ENCODE data around the gene CEP85L.

Gene CEP85L

DNA sequence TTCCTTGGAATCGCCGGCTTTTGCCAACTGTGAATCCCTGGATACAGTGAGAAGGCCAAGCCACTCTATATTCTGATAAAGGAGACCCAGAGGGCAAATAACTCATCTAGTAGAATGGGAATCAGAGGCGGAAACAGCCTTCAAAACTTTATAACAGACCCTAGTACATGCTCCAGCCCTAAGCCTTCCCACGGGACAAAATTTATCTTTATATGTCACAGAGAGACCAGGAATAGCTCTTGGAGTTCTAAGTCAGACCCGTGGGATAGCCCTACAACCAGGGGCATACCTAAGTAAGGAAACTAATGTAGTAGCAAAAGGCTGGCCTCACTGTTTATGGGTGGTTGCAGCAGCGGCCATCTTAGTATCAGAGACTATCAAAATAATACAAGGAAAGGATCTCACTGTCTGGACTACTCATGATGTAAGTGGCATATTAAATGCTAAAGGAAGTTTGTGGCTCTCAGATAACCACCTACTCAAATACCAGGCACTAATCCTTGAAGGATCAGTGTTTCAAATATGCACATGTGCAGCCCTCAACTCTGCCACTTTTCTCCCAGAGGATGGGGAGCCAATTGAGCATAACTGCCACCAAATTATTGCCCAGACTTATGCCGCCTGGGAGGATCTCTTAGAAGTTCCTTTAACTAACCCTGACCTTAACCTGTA lies 29.5 kb downstream of the CEP85L start:
- Histone ChIP-seq H3K9ac (ENCODE audit: low read length) (no peak overlapping the region), H3K27ac (ENCODE audit: low read depth, low read length) (no peak overlapping the region), H3F3A (ENCODE audit: insufficient read depth) (no peaks in the 10 kb centered on the region), H3K4me3 (ENCODE audit: insufficient read depth, low read length, poor library complexity, severe bottlenecking) (no peak overlapping the region), H4K20me1 (ENCODE audit: low read depth, low read length) (no peaks in the 10 kb centered on the region), H3K9me3 (ENCODE audit: insufficient read depth, low read length) (no peaks in the 10 kb centered on the region), H3K79me2 (ENCODE audit: insufficient read depth, low read length) (no peaks in the 10 kb centered on the region), H3K36me3 (ENCODE audit: low read length) (no peaks in the 10 kb centered on the region), H3K4me2 (ENCODE audit: low read depth, low read length, poor library complexity, severe bottlenecking) (no peak overlapping the region), H3K9me2 (replicated peaks; ENCODE audit: insufficient read depth, low read length) (no peaks in the 10 kb centered on the region), H2AFZ (ENCODE audit: low read depth, low read length, severe bottlenecking) (no peak overlapping the region), H3K27me3 (ENCODE audit: low read length) (no peaks in the 10 kb centered on the region)
- no peak for TF ChIP-seq EZH2phosphoT487 (conservative IDR thresholded peaks at IDR 0.05; ENCODE audit: low read length)
- TF ChIP-seq, protein P1, sequence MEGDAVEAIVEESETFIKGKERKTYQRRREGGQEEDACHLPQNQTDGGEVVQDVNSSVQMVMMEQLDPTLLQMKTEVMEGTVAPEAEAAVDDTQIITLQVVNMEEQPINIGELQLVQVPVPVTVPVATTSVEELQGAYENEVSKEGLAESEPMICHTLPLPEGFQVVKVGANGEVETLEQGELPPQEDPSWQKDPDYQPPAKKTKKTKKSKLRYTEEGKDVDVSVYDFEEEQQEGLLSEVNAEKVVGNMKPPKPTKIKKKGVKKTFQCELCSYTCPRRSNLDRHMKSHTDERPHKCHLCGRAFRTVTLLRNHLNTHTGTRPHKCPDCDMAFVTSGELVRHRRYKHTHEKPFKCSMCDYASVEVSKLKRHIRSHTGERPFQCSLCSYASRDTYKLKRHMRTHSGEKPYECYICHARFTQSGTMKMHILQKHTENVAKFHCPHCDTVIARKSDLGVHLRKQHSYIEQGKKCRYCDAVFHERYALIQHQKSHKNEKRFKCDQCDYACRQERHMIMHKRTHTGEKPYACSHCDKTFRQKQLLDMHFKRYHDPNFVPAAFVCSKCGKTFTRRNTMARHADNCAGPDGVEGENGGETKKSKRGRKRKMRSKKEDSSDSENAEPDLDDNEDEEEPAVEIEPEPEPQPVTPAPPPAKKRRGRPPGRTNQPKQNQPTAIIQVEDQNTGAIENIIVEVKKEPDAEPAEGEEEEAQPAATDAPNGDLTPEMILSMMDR (IDR thresholded peaks at IDR 0.05; ENCODE audit: insufficient read depth, low read length, poor library complexity, severe bottlenecking) = no peak

- Histone ChIP-seq H3K9me3 (ENCODE audit: insufficient read depth, low read length) (no peaks in the 10 kb centered on the region), H3K9me2 (replicated peaks; ENCODE audit: insufficient read depth, low read length) (no peaks in the 10 kb centered on the region), H3K9ac (ENCODE audit: low read length) (no peak overlapping the region), H3K79me2 (ENCODE audit: insufficient read depth, low read length) (no peaks in the 10 kb centered on the region), H3F3A (ENCODE audit: insufficient read depth) (no peaks in the 10 kb centered on the region), H2AFZ (ENCODE audit: low read depth, low read length, severe bottlenecking) (no peak overlapping the region), H3K4me3 (ENCODE audit: insufficient read depth, low read length, poor library complexity, severe bottlenecking) (no peak overlapping the region), H3K36me3 (ENCODE audit: low read length) (no peaks in the 10 kb centered on the region), H4K20me1 (ENCODE audit: low read depth, low read length) (no peaks in the 10 kb centered on the region), H3K4me2 (ENCODE audit: low read depth, low read length, poor library complexity, severe bottlenecking) (no peak overlapping the region), H3K27ac (ENCODE audit: low read depth, low read length) (no peak overlapping the region), H3K27me3 (ENCODE audit: low read length) (no peaks in the 10 kb centered on the region)
- TF ChIP-seq, protein P1 (IDR thresholded peaks at IDR 0.05; ENCODE audit: insufficient read depth, low read length, poor library complexity, severe bottlenecking) = no peak
- TF ChIP-seq EZH2phosphoT487 (conservative IDR thresholded peaks at IDR 0.05; ENCODE audit: low read length) = no peak
These were observed 31.2 kb downstream of the CEP85L start for GRCh38 chr6:118620202-118620601.

- Histone ChIP-seq H2AFZ (ENCODE audit: low read depth, low read length, severe bottlenecking) (no peak overlapping the region), H3K36me3 (ENCODE audit: low read length) (no peaks in the 10 kb centered on the region), H3K9me3 (ENCODE audit: insufficient read depth, low read length) (no peaks in the 10 kb centered on the region), H4K20me1 (ENCODE audit: low read depth, low read length) (no peaks in the 10 kb centered on the region), H3K4me3 (ENCODE audit: insufficient read depth, low read length, poor library complexity, severe bottlenecking) (no peak overlapping the region), H3F3A (ENCODE audit: insufficient read depth) (no peaks in the 10 kb centered on the region), H3K79me2 (ENCODE audit: insufficient read depth, low read length) (no peaks in the 10 kb centered on the region), H3K27me3 (ENCODE audit: low read length) (no peaks in the 10 kb centered on the region), H3K9ac (ENCODE audit: low read length) (no peak overlapping the region), H3K4me2 (ENCODE audit: low read depth, low read length, poor library complexity, severe bottlenecking) (no peak overlapping the region), H3K27ac (ENCODE audit: low read depth, low read length) (no peak overlapping the region), H3K9me2 (replicated peaks; ENCODE audit: insufficient read depth, low read length) (no peaks in the 10 kb centered on the region)
- TF ChIP-seq EZH2phosphoT487 (conservative IDR thresholded peaks at IDR 0.05; ENCODE audit: low read length) = no peak
- TF ChIP-seq, protein P1 (IDR thresholded peaks at IDR 0.05; ENCODE audit: insufficient read depth, low read length, poor library complexity, severe bottlenecking) = peak; percentile 76
These were observed 32.6 kb downstream of the CEP85L start for GRCh38 chr6:118618676-118619377.
